Activated T-helper 17 cell treated with anti-CD3 and anti-CD28 coated beads, Interleukin-2, amount 50 U/mL, for 72 hours (primary cell): ENCODE results near the gene ZNF714. TPM values are rescaled to one million over a fixed set of nuclear protein-coding genes. Genes with fewer than 3 reads are reported as not detected.

Source experiments
- ATAC-seq: fragments of 150-1000 bp; cut with Tn5 transposase; replicated peaks from 2 replicates; pipeline ENCODE4 v1.10.0; 2021; ENCODE audit warnings: mild to moderate bottlenecking, moderate library complexity
- H3K27ac Mint-ChIP-seq: one replicate; pipeline ENCODE4 v1.8.0; 2022; ENCODE audit warnings: mixed read lengths
- H3K27me3 Mint-ChIP-seq: one replicate; pipeline ENCODE4 v1.8.0; 2022; ENCODE audit warnings: mixed read lengths
- H3K36me3 Mint-ChIP-seq: one replicate; pipeline ENCODE4 v1.8.0; 2022; ENCODE audit warnings: low read depth, mild to moderate bottlenecking, mixed read lengths
- H3K4me1 Mint-ChIP-seq: one replicate; pipeline ENCODE4 v1.8.0; 2022; ENCODE audit warnings: mixed read lengths
- H3K4me3 Mint-ChIP-seq: one replicate; pipeline ENCODE4 v1.8.0; 2022; ENCODE audit warnings: mild to moderate bottlenecking, mixed read lengths
- H3K9me3 Mint-ChIP-seq: one replicate; pipeline ENCODE4 v1.8.0; 2022; ENCODE audit warnings: mixed read lengths
- total RNA-seq, 2 donors: library from RNA; stranded (reverse); gene quantifications; one replicate each; pipeline ENCODE4 v1.2.3, GENCODE V29; 2022

Gene ZNF714
- total RNA-seq, 2 donors from 2014 or later = 15.1 to 26.3 TPM

DNA sequence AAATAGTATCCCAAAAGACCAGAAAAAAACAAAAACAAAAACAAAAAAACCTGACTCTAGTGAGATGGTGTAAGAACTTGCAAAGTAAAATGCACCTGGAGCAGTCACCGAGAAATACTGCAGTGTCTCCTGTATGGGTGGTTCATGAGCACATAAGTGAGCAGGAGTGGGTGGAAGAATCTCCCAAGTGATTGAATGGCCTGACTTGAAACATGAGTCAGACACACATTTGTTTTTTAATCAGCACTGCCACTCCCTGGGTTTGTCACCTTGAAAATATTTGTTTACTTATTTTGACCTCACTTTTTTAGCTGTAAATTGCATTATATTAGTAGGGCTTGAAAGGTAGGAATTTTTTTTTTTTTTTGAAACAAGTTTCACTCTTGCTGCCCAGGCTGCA is 61.9 kb downstream of the ZNF714 start:
- peak overlapping the region; percentile 96 for H3K4me3 Mint-ChIP-seq
- peak; percentile 25 for ATAC-seq
- H3K36me3 Mint-ChIP-seq = peaks cover 58% of the 10 kb centered on the region
- H3K4me1 Mint-ChIP-seq = peaks cover 20% of the 10 kb centered on the region
- H3K27me3 Mint-ChIP-seq = no peaks in the 10 kb centered on the region
- H3K9me3 Mint-ChIP-seq = no peaks in the 10 kb centered on the region
- no peak overlapping the region for H3K27ac Mint-ChIP-seq

DNA sequence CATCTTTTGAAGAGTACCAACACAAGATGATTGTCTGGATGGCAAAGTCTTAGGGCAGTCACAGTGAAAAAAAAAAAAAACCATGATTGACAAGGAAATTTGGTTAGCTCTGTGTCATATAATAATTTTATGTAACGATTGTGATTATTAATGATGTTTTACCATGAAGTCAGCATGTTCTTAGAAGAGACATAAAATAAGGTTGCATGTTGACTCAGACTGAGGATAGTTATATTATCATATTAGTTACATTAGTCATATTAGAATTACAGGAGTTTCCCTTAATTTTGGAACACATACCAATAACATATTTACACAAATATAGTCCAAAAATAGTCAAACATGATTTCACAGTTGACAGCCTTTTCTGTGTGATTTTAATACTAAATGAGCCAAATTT is 65.5 kb downstream of the ZNF714 start:
- H3K4me3 Mint-ChIP-seq = no peak overlapping the region
- no peak for ATAC-seq
- H3K27me3 Mint-ChIP-seq = no peaks in the 10 kb centered on the region
- no peaks in the 10 kb centered on the region for H3K9me3 Mint-ChIP-seq
- H3K27ac Mint-ChIP-seq = no peak overlapping the region
- peaks cover 95% of the 10 kb centered on the region for H3K36me3 Mint-ChIP-seq
- H3K4me1 Mint-ChIP-seq = peaks cover 16% of the 10 kb centered on the region

DNA sequence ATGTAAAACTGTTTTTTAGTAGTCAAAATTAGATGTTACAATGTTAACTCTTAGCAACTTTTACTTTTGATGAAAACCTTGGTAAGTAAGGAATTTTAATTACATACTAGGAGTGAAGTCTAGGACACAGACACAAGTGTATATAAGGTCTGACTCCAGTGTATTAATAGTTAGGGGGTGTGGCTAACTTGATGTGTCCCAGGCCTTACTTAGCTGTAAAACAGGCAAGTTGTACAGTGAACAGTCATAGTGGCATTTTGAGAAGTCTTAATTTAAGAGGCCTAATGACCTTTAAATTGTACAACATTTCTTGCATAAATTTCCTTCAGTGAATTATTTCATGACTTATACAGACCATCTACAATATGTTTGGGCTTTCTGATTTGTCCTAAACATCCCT is 66.7 kb downstream of the ZNF714 start:
- Mint-ChIP-seq H3K9me3 (no peaks in the 10 kb centered on the region), H3K4me3 (no peak overlapping the region), H3K27me3 (no peaks in the 10 kb centered on the region), H3K36me3 (peaks cover 100% of the 10 kb centered on the region), H3K4me1 (peaks cover 11% of the 10 kb centered on the region), H3K27ac (no peak overlapping the region)
- no peak for ATAC-seq

DNA sequence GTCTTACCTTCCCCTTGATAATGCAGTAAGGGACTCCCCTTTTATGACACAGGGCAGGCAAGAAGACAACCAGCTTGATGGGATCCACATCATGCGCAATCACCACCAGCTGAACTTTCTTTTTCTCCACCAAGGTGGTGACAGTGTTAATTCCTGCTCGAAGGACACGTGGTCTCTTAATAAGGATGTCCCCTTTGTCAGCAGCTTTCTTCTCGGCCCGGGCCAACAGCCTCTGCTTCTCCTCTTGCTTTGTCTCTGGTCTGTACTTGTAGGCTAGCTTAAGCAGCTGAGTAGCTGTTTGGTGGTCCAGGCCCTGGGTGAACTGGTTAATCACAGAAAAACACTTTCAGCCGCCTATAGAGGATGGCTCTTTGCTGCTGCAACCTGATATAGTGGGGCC is 67.9 kb downstream of the ZNF714 start:
- no peak for ATAC-seq
- no peaks in the 10 kb centered on the region for H3K9me3 Mint-ChIP-seq
- peaks cover 94% of the 10 kb centered on the region for H3K36me3 Mint-ChIP-seq
- no peak overlapping the region for H3K4me3 Mint-ChIP-seq
- H3K4me1 Mint-ChIP-seq = peaks cover 10% of the 10 kb centered on the region
- no peaks in the 10 kb centered on the region for H3K27me3 Mint-ChIP-seq
- H3K27ac Mint-ChIP-seq = no peak overlapping the region

DNA sequence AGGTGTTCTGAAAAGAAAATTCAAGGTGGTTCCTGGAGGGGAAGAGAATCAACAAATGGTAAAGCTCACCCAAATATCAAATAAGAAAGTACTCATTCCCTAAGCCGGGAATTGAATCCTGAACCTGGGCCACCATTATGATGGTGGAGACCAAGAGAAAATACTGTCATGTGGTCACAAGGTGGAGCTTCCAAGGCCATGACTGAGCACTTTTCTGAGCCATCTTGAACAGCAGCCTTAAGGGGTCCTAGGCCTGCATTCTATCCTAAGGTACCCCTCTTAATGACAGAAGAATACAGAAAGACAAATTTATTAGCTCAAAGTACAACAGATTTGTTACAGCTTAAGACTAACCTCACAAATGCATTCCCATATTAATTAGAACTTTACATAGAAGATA is 69.5 kb downstream of the ZNF714 start:
- peaks cover 94% of the 10 kb centered on the region for H3K36me3 Mint-ChIP-seq
- no peak overlapping the region for H3K27ac Mint-ChIP-seq
- no peaks in the 10 kb centered on the region for H3K27me3 Mint-ChIP-seq
- peaks cover 12% of the 10 kb centered on the region for H3K4me1 Mint-ChIP-seq
- H3K9me3 Mint-ChIP-seq = no peaks in the 10 kb centered on the region
- H3K4me3 Mint-ChIP-seq = no peak overlapping the region
- ATAC-seq = no peak

DNA sequence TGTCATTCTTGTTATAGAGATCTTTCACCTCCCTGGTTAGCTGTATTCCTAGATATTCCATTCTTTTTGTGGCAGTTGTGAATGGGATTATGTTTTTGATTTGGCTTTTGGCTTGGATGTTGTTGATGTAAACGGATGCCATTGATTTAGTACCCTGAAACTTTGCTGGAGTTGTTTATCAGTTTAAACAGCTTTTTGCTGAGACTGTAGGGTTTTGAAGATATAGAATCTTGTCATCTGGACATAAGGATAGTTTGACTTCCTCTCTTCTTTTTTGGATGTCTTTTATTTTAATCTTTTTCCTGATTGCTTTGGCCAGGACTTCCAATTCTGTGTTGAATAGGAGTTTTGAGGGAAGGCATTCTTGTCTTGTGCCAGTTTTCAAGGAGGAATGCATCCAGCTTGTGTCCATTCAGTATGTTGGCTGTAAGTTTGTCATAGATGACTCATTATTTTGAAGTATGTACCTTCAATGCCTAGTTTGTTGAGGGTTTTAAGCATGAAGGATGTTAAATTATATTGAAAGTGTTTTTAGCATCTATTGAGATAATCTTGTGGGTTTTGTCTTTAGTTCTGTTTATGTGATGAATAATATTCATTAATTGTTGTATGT is 76.6 kb downstream of the ZNF714 start:
- no peak overlapping the region for H3K4me3 Mint-ChIP-seq
- peaks cover 9% of the 10 kb centered on the region for H3K4me1 Mint-ChIP-seq
- peak overlapping the region; percentile 29 for H3K27ac Mint-ChIP-seq
- peaks cover 71% of the 10 kb centered on the region for H3K36me3 Mint-ChIP-seq
- H3K27me3 Mint-ChIP-seq = no peaks in the 10 kb centered on the region
- no peak for ATAC-seq
- peaks cover 9% of the 10 kb centered on the region for H3K9me3 Mint-ChIP-seq

DNA sequence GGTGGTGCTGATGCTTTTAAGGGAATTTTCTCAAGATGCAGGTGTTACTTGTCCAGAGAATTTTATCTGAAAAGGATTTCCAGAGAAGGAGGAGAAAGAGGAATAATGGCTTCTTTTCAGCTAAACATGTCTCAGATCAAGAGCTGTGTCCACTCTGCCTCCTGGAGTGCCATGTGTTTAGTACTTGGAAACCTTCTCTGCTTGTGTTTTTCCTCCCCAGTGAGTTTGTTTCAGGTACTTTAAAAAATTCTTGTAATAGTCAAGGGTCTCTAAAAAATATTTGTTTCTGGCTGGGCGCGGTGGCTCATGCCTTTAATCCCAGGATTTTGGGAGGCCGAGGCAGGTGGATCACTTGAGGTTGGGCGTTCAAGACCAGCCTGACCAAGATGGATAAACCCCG is 82.5 kb downstream of the ZNF714 start:
- Mint-ChIP-seq H3K27me3 (no peaks in the 10 kb centered on the region), H3K36me3 (peaks cover 79% of the 10 kb centered on the region), H3K4me3 (no peak overlapping the region)

DNA sequence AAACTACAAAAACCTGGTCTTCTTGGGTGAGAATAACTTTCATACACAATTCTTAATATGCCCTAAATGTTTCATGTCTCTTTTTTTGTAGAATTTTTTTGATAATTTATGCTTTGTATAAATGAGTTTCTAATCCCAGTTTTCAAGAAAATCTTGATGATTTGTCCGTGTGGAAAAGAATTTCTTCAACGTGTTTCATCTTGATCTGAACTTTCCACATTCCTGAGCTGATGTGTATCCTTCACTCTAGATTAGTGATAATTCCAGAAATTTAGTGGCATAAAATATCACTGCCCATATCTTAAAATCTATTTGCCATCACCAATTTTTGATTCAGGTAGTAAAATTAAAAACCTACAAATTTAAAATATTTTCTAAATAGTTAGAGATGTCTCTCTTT is 84.4 kb downstream of the ZNF714 start:
- no peak overlapping the region for H3K4me3 Mint-ChIP-seq
- no peak overlapping the region for H3K27ac Mint-ChIP-seq
- H3K27me3 Mint-ChIP-seq = no peaks in the 10 kb centered on the region
- ATAC-seq = no peak
- H3K36me3 Mint-ChIP-seq = peaks cover 87% of the 10 kb centered on the region
- no peaks in the 10 kb centered on the region for H3K9me3 Mint-ChIP-seq
- H3K4me1 Mint-ChIP-seq = no peaks in the 10 kb centered on the region

More for the DNA sequence above, 82.5 kb downstream of the ZNF714 start:
- ATAC-seq = no peak
- no peaks in the 10 kb centered on the region for H3K9me3 Mint-ChIP-seq
- H3K4me1 Mint-ChIP-seq = no peaks in the 10 kb centered on the region
- no peak overlapping the region for H3K27ac Mint-ChIP-seq

Other genes with a start within 250 kb of the ZNF714 start
- 10 to 100 TPM; 11.1 to 11.4 TPM for gene ZNF85, start 159.0 kb upstream of the ZNF714 start, total RNA-seq
- 10 to 100 TPM; 20.6 to 27.8 TPM for gene ZNF430, start 61.5 kb upstream of the ZNF714 start, total RNA-seq
- 10 to 100 TPM; 20.9 to 24.5 TPM for gene ZNF431, start 59.8 kb downstream of the ZNF714 start, total RNA-seq
- 10 to 100 TPM in 1 of 2 donors, 1 to 10 TPM in 1; 8.9 to 11.8 TPM for gene ZNF708, start 247.2 kb downstream of the ZNF714 start, total RNA-seq